Panc1 (cell line): Measurements from ENCODE around the gene INPPL1.
"Not testable (repeated sequence)": the region's sequence is repeated elsewhere in the genome, so short reads cannot be mapped to it uniquely, and the experiment has no call there.

Source experiments
- CTCF ChIP-seq: fragments of 450-650 bp; IDR thresholded peaks from 2 replicates; pipeline ENCODE4 v1.5.1; 2017; ENCODE audit warnings: mild to moderate bottlenecking
- TCF7L2 ChIP-seq: IDR thresholded peaks from 2 replicates; pipeline ENCODE4 v1.6.1; 2011; ENCODE audit warnings: mild to moderate bottlenecking, low read depth, low read length, inconsistent platforms

- TF ChIP-seq CTCF, TCF7L2: not testable (repeated sequence)
Observed at GRCh38 chr11:72206794-72207193, 17.8 kb upstream of the INPPL1 start.
